ENCODE results near the gene ELP6.
A peak's percentile ranks its signal among the peaks of the same experiment; 100 is the strongest.

Gene ELP6, protein sequence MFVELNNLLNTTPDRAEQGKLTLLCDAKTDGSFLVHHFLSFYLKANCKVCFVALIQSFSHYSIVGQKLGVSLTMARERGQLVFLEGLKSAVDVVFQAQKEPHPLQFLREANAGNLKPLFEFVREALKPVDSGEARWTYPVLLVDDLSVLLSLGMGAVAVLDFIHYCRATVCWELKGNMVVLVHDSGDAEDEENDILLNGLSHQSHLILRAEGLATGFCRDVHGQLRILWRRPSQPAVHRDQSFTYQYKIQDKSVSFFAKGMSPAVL

DNA sequence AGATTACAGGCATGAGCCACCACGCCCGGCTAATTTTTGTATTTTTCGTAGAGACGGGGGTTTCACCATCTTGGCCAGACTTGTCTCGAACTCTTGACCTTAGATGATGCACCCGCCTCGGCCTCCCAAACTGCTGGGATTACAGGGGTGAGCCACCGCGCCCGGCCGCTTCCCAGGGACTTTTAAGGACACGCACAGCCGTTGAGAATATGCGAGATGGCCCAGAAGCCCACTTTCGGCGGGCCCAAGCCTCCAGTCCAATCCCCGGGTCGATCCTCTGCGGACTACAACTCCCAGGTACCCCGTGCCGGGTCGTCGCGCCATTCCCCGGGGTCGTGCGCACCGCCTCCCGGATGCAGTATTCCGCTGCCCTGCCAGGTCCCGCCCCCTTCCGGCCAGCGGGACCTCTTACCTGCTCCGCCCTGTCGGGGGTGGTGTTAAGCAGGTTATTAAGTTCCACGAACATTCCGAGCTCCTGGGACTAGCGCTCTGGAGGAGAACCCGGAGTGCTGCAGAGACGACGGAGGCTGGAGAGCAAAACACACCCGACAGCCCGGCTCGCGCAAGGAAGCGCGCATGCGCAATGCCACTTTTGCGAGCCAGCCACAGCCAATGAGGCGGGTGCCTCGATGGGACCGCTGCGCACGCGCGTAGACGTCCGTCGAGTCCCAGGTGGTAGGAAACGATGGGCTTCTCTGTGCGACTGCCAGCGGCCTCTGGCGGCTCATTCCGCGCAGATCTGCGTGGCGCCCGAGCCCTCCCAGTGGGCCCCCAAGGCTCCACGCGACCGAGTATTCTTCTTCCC lies at the start of gene ELP6:
TSS of gene ELP6 (minus strand) at position 588 of the 805 bp plus-strand sequence. CDS start at position 466, 122 bp downstream.
- DNase-seq: peak; percentile 97

DNA sequence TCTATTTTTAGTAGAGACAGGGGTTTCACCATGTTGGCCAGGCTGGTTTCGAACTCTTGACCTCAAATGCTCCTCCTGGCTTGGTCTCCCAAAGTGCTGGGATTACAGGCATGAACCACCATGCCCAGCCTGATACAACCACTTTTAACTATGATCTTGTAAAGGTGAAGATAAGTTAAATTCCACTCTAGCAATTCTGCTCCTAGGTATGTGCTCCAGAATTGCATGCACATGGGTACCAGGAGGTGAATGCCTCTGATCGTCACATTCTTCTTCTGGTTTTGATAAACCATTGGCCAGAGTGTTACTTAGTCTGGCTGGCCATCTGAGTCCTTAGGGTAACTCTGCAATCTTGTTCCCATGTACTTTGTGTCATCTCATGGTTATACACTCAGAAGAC lies 42.8 kb upstream of the ELP6 start:
- no peak for DNase-seq

DNA sequence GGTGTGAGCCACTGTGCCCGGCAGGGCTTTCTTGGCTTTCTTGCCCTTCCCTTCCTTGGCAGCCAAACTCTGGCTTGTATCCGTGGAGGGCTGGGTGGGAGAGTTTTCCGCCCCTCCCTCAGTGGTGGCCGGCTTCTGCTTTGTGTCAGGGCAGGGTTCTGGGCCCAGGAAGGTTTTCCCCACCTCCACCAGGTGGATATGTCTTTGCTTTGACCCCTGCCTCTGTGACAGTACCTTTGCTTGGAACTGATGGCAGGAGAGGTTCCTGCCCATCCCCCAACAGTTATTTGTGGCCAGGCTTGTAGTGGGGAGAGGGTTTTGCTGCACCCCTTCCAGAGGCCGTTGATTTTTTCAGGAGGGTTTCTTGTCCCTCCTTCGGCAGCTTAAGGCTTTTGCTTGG lies 40.8 kb upstream of the ELP6 start:
- DNase-seq: no peak

DNA sequence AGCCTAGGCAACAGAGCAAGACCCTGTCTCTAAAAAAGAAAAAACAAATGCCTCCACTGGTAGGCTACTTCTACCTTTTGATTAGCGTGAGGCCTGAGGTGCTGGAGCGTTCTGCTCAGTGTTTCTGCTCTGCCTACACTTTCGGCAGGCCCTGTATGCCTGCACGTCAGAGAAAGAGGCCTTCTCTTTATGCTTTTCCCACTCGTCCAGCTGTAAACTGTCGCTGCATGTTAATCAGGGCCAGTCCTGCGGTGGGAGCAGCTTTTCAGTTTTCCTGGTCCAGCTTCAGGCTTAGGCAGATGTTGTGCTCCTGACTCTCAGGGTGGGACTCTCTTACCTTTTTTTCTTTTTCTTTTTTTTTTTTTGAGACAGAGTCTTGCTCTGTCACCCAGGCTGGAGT lies 39.9 kb upstream of the ELP6 start:
- DNase-seq: no peak

DNA sequence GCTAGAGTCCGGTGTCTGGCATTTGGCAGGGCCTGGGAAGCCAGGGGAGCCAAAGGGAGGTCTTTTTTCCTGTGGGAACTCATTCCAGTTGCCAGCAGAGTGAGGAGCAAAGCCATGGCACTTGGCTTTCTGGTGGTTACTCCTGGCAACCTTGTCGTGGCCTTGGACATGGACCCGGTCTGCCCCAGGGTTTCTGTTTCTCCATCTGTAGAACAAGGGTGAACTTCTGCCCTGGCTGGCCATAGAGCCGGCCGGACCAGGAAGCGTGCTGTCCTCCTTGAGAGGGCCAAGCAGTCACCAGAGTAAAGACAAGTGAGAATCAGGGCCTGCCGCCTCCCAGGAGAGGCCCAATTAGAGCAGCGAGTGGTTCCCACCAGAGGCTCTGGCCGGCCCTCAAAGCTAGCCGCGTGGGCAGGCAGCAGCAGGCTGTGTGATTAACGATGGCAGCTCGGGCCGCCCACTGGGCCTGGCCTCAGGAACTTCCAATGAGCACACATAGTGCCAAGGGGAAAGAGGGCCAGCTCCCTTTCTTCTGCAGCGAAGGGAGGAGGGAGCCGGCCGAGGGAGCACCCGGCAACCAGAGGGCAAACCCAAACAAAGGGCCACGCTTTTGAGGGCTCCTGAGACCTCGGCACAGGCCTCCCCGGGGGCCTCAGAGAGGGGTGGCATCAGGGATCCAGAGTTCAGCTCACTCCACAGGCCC lies 29.1 kb upstream of the ELP6 start:
- DNase-seq: no peak

DNA sequence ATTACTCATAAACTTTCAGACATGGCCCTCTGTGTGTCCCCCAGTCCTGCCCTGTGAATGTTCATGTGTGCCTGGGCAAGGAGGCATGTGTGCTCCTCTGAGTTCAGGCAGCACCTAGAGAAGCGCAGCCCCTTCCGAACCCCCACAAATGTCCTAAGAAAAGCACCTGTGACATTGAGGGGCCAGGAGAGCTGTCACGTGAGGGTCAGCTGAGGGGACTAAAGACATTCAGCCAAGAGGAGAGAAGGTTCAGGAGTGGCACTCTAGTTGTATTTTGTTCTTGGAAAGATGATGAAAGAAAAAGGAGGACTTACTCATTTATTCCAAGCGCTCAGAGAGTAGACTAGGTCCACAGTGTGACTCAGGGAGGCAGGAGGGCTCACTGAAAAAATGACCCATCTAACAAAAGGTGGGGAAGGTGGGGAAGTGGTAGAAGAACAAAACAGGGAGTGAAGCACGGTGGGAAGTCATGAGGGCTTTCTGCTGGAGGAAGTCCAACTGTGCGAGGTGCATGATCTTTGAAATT lies 28.1 kb upstream of the ELP6 start:
- DNase-seq: no peak

DNA sequence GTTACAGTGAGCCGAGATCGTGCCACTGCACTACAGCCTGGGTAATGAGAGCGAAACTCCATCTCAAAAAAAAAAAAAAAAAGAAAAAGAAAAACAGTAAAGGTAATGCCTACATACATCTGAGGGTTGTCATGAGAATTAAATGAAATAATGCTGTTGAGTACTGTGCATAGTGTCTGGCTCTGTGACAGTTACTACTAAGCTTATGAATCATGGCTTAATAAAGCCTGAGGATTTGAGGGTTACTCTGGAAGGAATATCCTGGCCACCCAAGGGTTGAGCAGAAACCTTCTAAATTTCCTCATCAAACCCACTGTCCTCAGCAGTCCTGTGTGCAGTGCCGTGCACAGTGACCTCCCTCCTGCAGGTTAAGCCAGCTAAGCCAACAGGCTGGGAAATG lies 26.8 kb upstream of the ELP6 start:
- DNase-seq: no peak

DNA sequence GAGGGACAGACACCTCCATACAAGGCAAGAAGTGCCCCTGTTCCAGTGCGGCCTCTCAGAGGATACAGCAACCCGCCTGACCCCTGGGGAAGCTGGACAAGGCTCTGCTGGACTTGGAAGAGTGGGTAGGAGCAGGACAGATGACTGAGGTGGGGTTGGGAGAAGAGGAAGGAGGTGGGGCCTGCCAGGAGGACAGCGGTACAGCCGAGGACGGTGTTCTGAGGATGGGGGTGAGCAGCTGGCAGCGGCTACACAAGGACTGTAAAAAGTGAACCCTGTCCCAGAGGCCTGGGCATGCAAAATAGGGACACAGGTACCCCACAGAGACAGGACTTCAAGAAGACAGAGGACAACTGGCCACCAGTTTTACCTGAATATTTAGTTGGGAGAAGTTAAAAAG lies 23.5 kb upstream of the ELP6 start:
- DNase-seq: no peak

DNA sequence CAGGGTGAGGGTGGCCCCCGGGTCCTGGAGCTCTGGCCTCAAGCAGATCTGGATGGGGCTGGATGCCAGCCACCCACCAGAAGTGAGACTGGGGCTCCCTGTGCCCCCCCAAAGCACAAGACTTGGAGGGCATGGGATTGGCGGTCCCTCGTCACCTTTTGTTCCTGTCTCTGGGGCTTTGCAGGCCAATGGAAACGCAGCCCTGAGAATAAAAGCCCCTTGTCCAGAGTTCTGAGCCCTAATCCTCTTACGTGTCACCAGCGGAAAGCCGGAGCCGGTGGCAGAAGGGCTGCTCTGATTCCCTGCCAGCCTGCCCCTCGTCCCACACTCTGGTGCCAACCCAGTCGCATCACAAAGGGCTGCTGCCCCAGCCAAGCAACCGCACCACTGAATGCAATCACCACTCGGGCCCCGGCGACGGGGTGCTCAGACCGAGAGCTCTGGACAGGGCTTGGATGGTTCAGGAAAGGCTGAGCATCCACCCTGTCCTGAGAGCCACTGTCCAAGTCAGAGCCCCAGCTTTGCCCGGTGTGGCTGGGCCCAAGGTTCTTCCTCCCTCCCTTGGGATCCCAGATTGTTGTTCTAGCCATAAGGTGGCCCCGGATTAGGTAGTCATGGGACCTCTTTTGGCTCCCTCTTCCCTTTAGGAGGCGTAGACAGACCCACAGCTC lies 22.8 kb upstream of the ELP6 start:
- DNase-seq: no peak

DNA sequence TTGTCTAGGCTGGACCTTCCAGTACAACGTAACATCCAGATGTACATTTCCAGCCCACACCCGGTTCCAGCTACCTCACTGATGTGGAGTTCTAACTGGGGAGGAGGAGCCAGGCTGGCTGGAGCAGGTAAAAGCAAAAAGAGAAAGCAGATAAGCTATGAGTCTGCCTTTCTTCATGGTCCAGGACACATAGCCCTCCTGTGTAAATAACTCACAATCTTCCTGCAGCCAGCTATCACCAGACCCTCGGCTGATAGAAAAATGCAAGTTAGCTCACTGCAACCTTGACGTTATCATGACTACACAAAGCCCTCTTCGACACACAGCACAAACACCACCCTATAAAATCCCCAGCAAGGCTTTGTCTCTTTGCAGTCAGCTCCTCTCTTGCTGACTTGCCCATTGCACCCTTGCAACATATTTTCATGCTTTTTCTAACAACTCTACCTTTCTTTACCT lies 20.5 kb upstream of the ELP6 start:
- no peak for DNase-seq

DNA sequence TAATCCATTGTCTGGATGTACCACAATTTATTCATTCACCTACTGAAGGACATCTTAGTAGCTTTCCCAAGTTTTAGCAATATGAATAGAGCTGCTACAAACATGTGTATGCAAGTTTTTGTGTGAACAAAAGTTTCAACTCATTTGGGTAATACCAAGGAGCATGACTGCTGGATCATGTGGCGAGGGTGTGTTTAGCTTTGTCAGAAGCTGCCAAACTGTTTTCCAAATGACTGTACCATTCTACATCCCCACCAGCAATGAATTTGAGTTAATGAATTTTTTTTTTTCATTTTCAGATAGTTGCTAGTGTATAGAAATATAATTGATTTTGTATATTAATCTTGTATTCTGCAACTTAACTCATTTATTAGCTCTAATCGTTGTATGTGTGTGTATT lies 20.0 kb upstream of the ELP6 start:
- DNase-seq: no peak

DNA sequence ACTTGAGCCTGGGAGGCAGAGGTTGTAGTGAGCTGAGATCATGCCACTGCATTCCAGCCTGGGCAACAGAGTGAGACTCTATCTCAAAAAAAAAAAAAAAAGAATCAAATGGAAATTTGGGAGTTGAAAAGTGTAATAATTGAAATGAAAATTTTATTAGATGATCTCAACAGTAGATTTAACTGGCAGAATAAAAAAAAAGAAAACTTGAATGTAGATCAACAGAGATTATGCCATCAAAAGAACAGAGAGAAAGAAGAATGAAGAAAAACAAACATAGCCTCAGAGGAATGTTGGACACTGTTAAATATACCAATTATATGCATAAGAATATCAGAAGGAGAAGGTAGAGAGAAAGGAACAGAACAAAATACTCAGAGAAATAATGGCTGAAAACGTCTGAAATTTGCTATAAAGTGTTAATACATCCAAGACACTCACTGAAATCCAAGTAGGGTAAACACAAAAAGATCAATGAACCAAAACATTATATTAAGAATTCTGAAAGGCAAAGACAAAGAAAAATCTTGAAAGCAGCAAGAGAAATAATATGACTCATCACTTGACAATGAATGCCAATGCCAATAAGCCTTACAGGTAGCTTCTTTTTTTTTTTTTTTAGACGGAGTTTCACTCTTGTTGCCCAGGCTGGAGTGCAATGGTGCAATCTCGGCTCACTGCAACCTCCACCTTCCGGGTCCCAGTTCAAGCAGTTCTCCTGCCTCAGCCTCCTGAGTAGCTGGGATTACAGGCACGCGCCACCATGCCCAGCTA lies 14.6 kb upstream of the ELP6 start:
- DNase-seq: no peak

DNA sequence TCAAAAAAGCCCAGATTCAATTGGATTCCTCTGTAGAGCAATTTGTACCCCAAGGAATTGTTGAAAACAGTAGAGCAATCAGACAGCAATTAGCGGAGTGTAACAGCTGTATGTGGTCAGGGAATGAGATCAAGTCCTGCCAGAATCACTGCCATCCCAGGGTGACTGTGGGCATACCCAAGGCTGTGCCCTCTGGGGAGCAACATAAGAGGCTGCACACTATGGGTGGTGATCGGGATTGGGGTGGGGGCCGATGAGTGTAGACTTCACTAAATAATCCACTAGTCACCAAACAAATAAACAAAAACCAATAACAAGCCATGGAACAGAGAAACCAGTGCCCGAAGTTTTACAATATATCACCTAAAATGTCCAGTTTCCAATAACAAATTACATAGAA lies 12.1 kb upstream of the ELP6 start:
- DNase-seq: no peak

DNA sequence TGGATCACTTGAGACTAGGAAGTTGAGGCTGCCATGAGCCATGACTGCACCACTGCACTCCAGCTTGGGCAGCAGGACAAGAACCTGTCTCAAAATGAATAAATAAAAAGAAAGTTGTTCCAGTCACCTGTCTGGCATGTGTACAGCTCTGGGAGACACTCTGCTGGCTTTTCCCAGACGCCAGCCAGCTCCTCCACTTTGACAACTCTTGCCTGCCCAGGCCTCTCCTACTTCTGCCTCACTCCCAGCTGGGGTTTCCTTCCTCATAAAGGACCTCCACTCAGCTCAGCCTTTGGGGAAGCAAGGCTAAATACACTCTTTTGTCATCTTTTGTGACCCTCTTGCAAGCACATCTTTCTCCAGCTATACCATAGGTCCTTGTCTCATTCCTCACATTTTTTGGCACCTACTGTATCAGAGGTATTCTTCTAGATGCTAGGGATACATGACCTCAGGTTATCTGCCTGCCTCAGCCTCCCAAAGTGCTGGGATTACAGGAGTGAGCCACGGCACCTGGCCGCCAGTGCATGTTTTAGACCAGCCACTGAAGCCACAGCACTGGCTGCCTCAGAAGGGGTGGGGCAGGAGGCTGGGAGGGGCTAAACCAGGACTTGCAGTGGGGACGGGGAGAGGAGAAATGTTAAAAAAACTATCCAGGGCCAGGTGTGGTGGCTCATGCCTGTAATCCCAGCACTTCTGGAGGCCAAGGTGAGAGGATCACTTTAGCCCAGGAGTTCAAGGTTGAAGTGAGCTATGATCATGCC lies 10.0 kb upstream of the ELP6 start:
- DNase-seq: no peak

DNA sequence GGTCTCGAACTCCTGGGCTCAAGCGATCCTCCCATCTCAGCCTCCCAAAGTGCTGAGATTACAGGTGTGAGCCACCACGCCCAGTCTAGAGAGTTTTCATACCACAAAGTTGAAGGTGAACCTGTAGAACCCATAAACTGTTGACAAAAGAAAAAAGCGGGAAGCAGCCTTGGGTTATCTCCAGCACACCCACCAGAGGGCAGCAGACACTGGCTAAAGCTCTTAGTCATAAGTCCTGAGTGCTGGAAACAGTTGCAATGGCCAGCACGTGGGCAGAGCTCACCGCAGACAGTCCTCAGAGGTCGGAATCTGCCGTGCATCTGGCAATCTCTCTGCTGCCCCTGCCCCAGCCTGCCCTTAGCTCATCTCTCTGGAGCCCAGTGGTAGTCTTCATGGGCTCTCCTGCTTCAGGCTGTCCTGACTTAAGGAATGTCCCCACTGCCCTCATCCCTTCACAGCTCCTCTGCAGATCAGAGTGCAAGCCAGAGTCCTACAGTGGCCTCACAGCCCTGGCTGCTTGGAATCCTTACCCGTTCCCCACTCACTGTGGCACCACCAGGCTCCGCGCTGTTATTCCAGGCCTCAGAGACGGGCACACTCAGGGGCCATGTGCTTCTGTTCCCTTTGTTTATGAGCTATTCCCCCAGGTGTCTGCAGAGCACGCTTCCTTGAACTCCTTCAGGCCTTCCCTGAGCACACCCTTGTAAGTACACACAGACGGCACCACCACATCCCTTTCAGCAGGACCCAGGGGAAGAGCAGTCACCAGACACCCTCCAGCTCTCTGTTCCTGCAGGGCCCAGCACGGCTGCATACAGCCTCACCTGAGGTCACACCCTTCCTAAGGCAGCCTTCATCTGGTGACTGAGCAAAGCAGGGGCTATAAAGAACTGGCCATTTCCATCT lies 8.8 kb upstream of the ELP6 start:
- peak; percentile 72 for DNase-seq

DNA sequence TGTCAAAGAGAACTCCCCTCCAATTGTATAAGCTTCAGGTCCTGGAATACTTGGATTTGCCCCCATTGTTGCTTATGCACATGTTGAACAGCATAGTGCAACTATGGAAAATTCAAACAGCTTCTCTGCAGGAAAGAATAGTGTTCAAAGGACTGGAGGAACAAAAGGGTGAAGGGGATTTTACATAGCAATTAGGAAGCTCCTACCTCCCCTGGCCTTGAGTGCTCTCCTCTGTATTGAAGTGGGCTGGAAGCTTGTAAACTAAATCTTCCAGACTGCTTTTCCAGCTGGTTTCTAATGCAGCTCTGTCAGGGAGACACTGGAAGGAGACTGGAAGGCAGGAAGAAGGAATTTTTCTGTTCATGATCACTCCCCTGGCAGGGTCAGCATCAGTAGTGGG lies 7.2 kb upstream of the ELP6 start:
- DNase-seq: no peak

DNA sequence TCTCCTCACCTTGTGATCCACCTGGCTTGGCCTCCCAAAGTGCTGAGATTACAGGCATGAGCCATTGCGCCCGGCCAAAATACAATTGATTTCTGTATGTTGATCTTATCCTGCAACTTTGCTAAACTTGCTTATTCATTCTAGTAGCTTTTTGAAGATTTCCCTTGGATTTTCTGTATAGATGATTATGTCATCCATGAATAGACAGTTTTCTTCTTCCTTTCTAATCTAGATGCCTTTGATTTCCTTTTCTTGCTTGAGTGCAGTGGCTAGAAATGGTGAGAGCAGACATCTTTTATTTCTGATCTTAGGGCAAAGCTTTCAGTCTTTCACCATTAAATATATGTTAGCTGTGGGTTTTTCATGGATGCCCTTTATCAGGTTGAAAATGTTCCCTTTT lies 4.4 kb upstream of the ELP6 start:
- DNase-seq: no peak

DNA sequence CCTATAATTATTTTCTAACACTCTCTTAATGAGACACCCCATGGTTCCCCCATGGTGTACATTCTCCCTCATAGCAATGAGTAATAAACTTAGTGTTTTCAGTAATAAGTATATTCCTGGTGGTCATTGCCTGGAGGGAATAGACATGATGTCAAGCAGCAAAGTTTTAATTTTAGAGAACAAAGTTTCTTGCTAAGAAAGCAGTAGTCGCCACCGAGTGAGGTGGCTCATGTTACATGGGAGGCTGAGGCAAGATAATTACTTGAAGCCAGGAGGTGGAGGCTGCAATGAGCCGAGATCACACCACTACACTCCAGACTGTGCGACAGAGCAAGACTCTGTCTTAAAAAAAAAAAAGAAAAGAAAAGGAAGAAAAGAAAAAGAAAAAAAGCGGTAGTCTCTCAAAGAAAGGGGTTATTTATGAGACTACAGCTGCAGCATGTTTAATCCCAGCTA lies 2.4 kb upstream of the ELP6 start:
- no peak for DNase-seq

DNA sequence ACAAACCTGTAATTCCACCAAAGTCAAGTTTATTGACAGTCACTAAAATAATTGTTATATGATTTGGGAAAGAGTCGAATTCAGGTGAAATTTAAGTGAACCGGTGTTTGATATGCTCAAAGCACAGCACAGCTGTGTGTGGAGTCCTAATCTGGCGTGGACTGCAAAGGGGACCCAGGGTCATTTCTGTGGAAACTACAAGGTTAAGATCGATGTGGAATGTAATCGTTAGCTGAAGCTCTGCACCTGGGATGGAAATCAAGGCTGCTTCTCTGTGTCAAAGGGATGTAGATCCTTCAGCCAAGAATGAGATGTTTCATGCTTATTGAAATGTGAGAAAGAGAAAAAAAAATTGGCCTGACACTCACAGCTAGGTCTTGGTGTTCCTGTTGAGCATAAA lies 1.6 kb upstream of the ELP6 start:
- DNase-seq: no peak

DNA sequence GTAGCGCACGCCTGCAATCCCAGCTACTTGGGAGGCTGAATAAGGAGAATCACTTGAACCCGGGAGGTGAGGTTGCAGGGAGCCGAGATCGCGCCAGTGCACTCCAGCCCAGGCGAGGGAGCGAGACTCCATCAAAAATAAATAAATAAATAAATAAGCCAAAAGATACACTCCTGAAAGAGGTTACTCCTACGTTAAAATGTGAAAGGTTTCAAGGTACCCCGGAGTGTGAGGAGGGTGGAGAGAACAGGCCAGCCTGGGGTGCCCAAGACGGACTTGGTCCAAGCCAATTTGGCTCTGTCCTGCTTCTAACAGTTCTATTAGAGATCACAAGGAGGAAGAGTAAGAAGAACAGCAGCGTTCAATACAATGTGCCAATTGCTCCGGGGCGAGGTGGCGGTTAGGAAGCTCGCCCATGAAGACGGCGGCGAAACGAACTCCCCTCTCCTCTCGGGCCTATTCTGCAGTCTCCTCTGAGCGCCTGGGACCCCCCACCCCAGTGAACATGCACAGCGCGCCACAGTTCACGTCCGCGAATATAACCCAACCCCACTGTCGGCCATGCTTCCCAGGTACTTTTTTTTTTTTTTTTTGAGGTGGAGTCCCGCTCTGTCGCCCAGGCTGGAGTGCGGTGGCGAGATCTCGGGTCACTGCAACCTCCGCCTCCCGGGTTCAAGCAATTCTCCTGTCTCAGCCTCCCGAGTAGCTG lies 942 bp downstream of the ELP6 start:
- DNase-seq: peak; percentile 38

Data from activated naive CD4-positive, alpha-beta T cell treated with anti-CD3 and anti-CD28 coated beads, Interleukin-2, amount 50 U/mL, for 16 hours (primary cell).